ENCODE measurements around the gene PHF2. TPM values are rescaled to one million over a fixed set of nuclear protein-coding genes. Genes with fewer than 3 reads are reported as not detected.

The PHF2 gene
- total and polyA plus RNA-seq, 2 of the 4 experiments (the other 2 are of a cell fraction): 5.9 to 9.5 TPM

- WGBS, 2 experiments (ENCODE audit: extremely low coverage in 2 of 2, insufficient read length in 1 of 2): 67% methylated on average over 4 of the region's 5 CpGs; no CpG with 5 or more reads in 1 of the 2 experiments
- no peak overlapping the region for H2BK120ac ChIP-seq (ENCODE audit: low read depth, low read length)
- H3K4me1 ChIP-seq (ENCODE audit: control insufficient read depth, insufficient read depth, low read length): peaks cover 4% of the 10 kb centered on the region; the same call in 1 of the 2 replicates
- no peak overlapping the region for H2AK9ac ChIP-seq (replicated peaks; ENCODE audit: low read depth, low read length, poor library complexity)
- H3K4ac ChIP-seq (ENCODE audit: low read depth, low read length): no peak overlapping the region
- H3K18ac ChIP-seq (ENCODE audit: low read depth, low read length): no peak overlapping the region
- H2AFZ ChIP-seq (replicated peaks; ENCODE audit: low read length, poor library complexity): no peak overlapping the region
- no peak overlapping the region for H3K14ac ChIP-seq (replicated peaks; ENCODE audit: low read depth, low read length)
- H4K8ac ChIP-seq (ENCODE audit: low read depth in 2 of 2, low read length in 2 of 2): no peak overlapping the region
- in situ Hi-C loops (cut with MboI; ENCODE audit: low sequenced_read_pairs): no loop called here
- H2BK15ac ChIP-seq (ENCODE audit: low read depth, low read length): no peak overlapping the region
- intact Hi-C loops (cut with micrococcal nuclease): no loop called here
- CTCF ChIA-PET: no interaction called here
- no peak overlapping the region for H3K4me3 ChIP-seq (ENCODE audit: insufficient read depth, low read depth, low read length)
- no peak overlapping the region for H4K5ac ChIP-seq (ENCODE audit: low read depth, low read length)
- H4K20me1 ChIP-seq (ENCODE audit: insufficient read depth, low read length): peaks cover 72% of the 10 kb centered on the region
- H3K9ac ChIP-seq (ENCODE audit: low read depth, low read length): no peak overlapping the region
- H3K56ac ChIP-seq (ENCODE audit: extremely low read depth, insufficient read depth, low read length): no peak overlapping the region
- DNase-seq (no peak), ATAC-seq (ENCODE audit: low read depth) (no peak)
- TF ChIP-seq MAZ (IDR thresholded peaks at IDR 0.05; ENCODE audit: borderline replicate concordance, low read depth, low read length): no peak
- TF ChIP-seq MXI1 (IDR thresholded peaks at IDR 0.05; ENCODE audit: borderline replicate concordance, low read depth, low read length): no peak
- no peak for TF ChIP-seq SMC3 (IDR thresholded peaks at IDR 0.05; ENCODE audit: low read depth, low read length)
- no peak for TF ChIP-seq RAD21 (IDR thresholded peaks at IDR 0.05; ENCODE audit: low read length)
- TF ChIP-seq FOS (IDR thresholded peaks at IDR 0.05; ENCODE audit: low read depth, low read length): no peak
- no peak for TF ChIP-seq NFE2L2 (IDR thresholded peaks at IDR 0.05; ENCODE audit: low read depth, low read length)
- TF ChIP-seq, protein P1, sequence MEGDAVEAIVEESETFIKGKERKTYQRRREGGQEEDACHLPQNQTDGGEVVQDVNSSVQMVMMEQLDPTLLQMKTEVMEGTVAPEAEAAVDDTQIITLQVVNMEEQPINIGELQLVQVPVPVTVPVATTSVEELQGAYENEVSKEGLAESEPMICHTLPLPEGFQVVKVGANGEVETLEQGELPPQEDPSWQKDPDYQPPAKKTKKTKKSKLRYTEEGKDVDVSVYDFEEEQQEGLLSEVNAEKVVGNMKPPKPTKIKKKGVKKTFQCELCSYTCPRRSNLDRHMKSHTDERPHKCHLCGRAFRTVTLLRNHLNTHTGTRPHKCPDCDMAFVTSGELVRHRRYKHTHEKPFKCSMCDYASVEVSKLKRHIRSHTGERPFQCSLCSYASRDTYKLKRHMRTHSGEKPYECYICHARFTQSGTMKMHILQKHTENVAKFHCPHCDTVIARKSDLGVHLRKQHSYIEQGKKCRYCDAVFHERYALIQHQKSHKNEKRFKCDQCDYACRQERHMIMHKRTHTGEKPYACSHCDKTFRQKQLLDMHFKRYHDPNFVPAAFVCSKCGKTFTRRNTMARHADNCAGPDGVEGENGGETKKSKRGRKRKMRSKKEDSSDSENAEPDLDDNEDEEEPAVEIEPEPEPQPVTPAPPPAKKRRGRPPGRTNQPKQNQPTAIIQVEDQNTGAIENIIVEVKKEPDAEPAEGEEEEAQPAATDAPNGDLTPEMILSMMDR (conservative IDR thresholded peaks at IDR 0.05; ENCODE audit: low read depth, low read length): no peak
- TF ChIP-seq MAFK (IDR thresholded peaks at IDR 0.05; ENCODE audit: low read depth, low read length): no peak
- TF ChIP-seq RFX5 (IDR thresholded peaks at IDR 0.05; ENCODE audit: low read depth, low read length): no peak
- no peak for TF ChIP-seq USF2 (IDR thresholded peaks at IDR 0.05; ENCODE audit: low read depth, low read length)
- no peak for TF ChIP-seq ELK1 (IDR thresholded peaks at IDR 0.05; ENCODE audit: borderline replicate concordance, low read depth, low read length)
- no peak for TF ChIP-seq CHD1 (IDR thresholded peaks at IDR 0.05; ENCODE audit: low read depth, low read length)
- TF ChIP-seq BHLHE40 (IDR thresholded peaks at IDR 0.05; ENCODE audit: low read depth, low read length): no peak
- no peak overlapping the region for H2BK20ac ChIP-seq (ENCODE audit: low read depth, low read length)
- peaks cover 42 to 70% of the 10 kb centered on the region in 2 experiments for H3K79me1 ChIP-seq (ENCODE audit: low read depth in 1 of 2, low read length in 2 of 2)
- no peak overlapping the region for H3K27ac ChIP-seq (ENCODE audit: insufficient read depth, low read length)
- peak overlapping the region; percentile 47 for H2BK5ac ChIP-seq (ENCODE audit: low read depth, low read length, poor library complexity, severe bottlenecking)
- dilution Hi-C loops (cut with HindIII; ENCODE audit: low sequenced_read_pairs, unreplicated experiment): no loop called here
- no peak overlapping the region for H4K91ac ChIP-seq (ENCODE audit: insufficient read depth, low read depth, low read length)
- POLR2A ChIA-PET (ENCODE audit: unreplicated experiment): no interaction called here
- H3K23ac ChIP-seq (ENCODE audit: low read depth, low read length): no peak overlapping the region
- H3K9me1 ChIP-seq (ENCODE audit: insufficient read depth, low read length): peaks cover 24% of the 10 kb centered on the region
- no peaks in the 10 kb centered on the region for H3K36me3 ChIP-seq (ENCODE audit: control insufficient read depth, insufficient read depth, low read length)
- no peaks in the 10 kb centered on the region for H3K27me3 ChIP-seq (ENCODE audit: control insufficient read depth, insufficient read depth, low read length)
- peaks cover 3% of the 10 kb centered on the region for H3K9me3 ChIP-seq (ENCODE audit: control insufficient read depth, insufficient read depth, low read length)
- no TSS peak for BruUV-seq (replicated peaks)
- no peak overlapping the region for H2AK5ac ChIP-seq (ENCODE audit: low read depth, low read length)
- no peak overlapping the region for H3K4me2 ChIP-seq (ENCODE audit: low read depth, low read length)
Measured at GRCh38 chr9:93614830-93615468, 38.6 kb downstream of the PHF2 start.
